Testis (tissue), 3 donors: ENCODE data around the gene ZMIZ2. TPM values are rescaled to one million over a fixed set of nuclear protein-coding genes. Genes with fewer than 3 reads are reported as not detected.
"Not testable (repeated sequence)": the region's sequence is repeated elsewhere in the genome, so short reads cannot be mapped to it uniquely, and the experiment has no call there.

Source experiments
- DNase-seq: peaks from one replicate; pipeline ENCODE4 v3.0.0-alpha.2; 2019
- H3K27ac ChIP-seq, 2 donors: fragments of 200-600 bp; sonication (generic); one replicate each; pipeline ENCODE4 v1.5.1; 2019
- H3K27me3 ChIP-seq: fragments of 200-600 bp; sonication (generic); one replicate; pipeline ENCODE4 v1.5.1; 2019
- H3K36me3 ChIP-seq: fragments of 200-600 bp; sonication (generic); one replicate; pipeline ENCODE4 v1.5.1; 2017; ENCODE audit warnings: low read depth; ENCODE audit errors: missing control alignments
- H3K4me1 ChIP-seq: fragments of 200-600 bp; sonication (generic); one replicate; pipeline ENCODE4 v1.5.1; 2019
- H3K4me3 ChIP-seq, 2 donors: fragments of 200-600 bp; sonication (generic); one replicate each; pipeline ENCODE4 v1.5.1; 2017 to 2019
- H3K9me3 ChIP-seq: fragments of 200-600 bp; sonication (generic); one replicate; pipeline ENCODE4 v1.5.1; 2017
- POLR2A ChIP-seq: fragments of 450-650 bp; IDR thresholded peaks from one replicate; pipeline ENCODE4 v1.6.1; 2017; ENCODE audit warnings: antibody characterized with exemption, mild to moderate bottlenecking, moderate library complexity
- WGBS, 2 donors: methylation state at CpG; one replicate each; pipeline ENCODE4 v1.1.5; 2018; 5-methylcytosine and 5-hydroxymethylcytosine counted together
- intact Hi-C: fragments of 100-400 bp; cut with DNase I; formaldehyde crosslinking; loops from one replicate; pipeline ENCODE4 v1.15.1; 2023; ENCODE audit warnings: low total_unique reads
- polyA plus RNA-seq: library from polyadenylated mRNA; stranded (reverse); fragments of 350-450 nt; fragmentation: Illumina TruSeq; extraction: RNeasy Lipid Tissue Mini Kit (QIAGEN cat#74804); gene quantifications from one replicate; pipeline ENCODE4 v1.2.3, GENCODE V29; 2014; ENCODE audit warnings: low read depth, low replicate concordance; ENCODE audit not compliant: insufficient read depth
- total RNA-seq, 2 donors: library from RNA; depleted of rRNA; stranded (reverse); fragments of >200 nt; gene quantifications; one replicate each; pipeline ENCODE4 v1.2.3, GENCODE V29; 2016
- TF ChIP-seq, protein P1 (sequence below), 3 experiments: fragments of 450-650 bp in 2 of 3; fragments of 200-600 bp in 1 of 3; sonication (generic) in 1 of 3; IDR thresholded peaks; one replicate each; pipeline ENCODE4 v1.5.1; 2016 to 2019; ENCODE audit warnings: antibody characterized with exemption in 3 of 3, mild to moderate bottlenecking in 2 of 3, moderate library complexity in 1 of 3

ZMIZ2 gene
- total and polyA plus RNA-seq, 3 donors from 2014 or later = 47.9 to 86.6 (median 85.9) TPM

DNA sequence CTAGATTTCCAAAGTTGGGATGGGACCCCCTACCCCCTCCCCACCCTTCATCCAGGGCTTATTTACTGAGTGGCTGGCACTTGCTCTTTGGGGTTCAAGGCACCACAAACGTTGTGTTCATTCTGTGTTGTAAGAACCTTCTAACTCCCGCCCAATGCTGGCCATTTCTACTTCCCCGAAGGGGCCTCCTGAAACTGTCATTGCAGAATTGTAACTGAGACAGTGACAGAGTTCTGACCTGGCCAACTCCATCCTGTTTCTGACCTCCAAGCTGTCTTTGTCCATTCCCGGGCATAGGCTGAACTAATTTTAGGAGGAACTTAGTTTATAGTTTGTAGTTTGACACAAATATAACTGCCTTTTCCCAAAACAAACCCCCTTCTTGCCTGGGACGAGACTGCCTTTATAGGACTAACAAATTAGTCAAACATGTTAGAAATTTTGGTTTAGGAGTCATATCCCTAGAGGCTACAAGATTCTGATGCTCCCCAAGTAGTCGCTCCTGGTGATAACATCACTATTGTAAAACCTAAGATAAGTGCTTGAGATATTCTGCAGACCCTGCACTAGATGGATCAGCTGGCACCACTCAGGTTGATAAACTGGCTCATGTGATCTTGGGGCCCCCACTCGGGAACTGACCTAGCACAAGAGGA is 34.8 kb upstream of the ZMIZ2 start:
- Histone ChIP-seq H3K4me3 (no peak overlapping the region), H3K27ac (no peak overlapping the region), H3K4me1 (no peaks in the 10 kb centered on the region), H3K36me3 (no peaks in the 10 kb centered on the region), H3K27me3 (no peaks in the 10 kb centered on the region), H3K9me3 (no peaks in the 10 kb centered on the region)
- intact Hi-C loops = no loop called here
- TF ChIP-seq, protein P1, sequence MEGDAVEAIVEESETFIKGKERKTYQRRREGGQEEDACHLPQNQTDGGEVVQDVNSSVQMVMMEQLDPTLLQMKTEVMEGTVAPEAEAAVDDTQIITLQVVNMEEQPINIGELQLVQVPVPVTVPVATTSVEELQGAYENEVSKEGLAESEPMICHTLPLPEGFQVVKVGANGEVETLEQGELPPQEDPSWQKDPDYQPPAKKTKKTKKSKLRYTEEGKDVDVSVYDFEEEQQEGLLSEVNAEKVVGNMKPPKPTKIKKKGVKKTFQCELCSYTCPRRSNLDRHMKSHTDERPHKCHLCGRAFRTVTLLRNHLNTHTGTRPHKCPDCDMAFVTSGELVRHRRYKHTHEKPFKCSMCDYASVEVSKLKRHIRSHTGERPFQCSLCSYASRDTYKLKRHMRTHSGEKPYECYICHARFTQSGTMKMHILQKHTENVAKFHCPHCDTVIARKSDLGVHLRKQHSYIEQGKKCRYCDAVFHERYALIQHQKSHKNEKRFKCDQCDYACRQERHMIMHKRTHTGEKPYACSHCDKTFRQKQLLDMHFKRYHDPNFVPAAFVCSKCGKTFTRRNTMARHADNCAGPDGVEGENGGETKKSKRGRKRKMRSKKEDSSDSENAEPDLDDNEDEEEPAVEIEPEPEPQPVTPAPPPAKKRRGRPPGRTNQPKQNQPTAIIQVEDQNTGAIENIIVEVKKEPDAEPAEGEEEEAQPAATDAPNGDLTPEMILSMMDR (IDR thresholded peaks at IDR 0.05) = no peak
- TF ChIP-seq POLR2A = no peak
- 59 to 75% methylated on average over 7 of the region's 7 CpGs for WGBS, 2 donors
- DNase-seq = no peak

DNA sequence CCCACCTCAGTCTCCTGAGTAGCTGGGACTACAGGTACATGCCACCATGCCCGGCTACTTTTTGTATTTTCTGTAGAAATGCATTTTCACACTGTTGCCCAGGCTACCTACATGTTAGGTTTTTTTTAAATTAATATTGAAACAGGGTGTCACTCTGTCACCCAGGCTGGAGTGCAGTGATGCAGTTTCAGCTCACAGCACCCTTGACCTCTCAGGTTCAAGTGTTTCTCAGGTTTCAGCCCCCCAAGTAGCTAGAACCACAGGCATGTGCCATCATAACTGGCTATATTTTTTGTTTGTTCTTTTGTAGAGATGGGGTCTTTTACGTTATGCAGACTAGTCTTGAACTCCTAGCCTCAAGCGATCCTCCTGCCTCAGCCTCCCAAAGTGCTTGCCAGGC is 32.4 kb upstream of the ZMIZ2 start:
- H3K27ac ChIP-seq = no peak overlapping the region
- TF ChIP-seq, protein P1 (IDR thresholded peaks at IDR 0.05) = no peak
- TF ChIP-seq POLR2A = no peak

DNA sequence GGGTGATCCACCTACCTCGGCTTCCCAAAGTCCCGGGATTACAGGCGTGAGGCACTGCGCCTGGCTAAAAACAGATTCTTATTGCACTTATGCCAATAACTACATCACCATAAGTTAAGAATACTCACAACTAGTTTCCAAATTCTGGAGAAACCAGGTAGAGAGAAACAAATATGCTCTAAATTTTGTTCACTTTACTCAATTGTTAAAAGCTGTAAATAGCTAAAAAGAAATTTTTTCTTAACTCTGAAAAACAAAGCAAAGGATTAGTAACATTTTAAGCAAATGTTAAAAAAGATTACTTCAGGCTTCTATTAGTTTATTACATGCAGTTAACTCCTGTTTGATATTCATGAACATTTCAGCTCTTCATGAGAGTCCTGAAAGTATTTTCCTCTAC is 28.3 kb upstream of the ZMIZ2 start:
- H3K4me1 ChIP-seq = no peaks in the 10 kb centered on the region
- H3K9me3 ChIP-seq = no peaks in the 10 kb centered on the region
- no peak for DNase-seq
- no peak overlapping the region for H3K27ac ChIP-seq
- H3K36me3 ChIP-seq = no peaks in the 10 kb centered on the region
- H3K4me3 ChIP-seq = no peak overlapping the region
- H3K27me3 ChIP-seq = no peaks in the 10 kb centered on the region
- WGBS, 2 donors = 94 to 96% methylated on average over 4 of the region's 4 CpGs
- no peak for TF ChIP-seq POLR2A
- TF ChIP-seq, protein P1 (IDR thresholded peaks at IDR 0.05) = no peak
- intact Hi-C loops = no loop called here

More for the DNA sequence above, 32.4 kb upstream of the ZMIZ2 start:
- Histone ChIP-seq H3K4me3 (no peak overlapping the region), H3K9me3 (no peaks in the 10 kb centered on the region), H3K4me1 (no peaks in the 10 kb centered on the region), H3K27me3 (no peaks in the 10 kb centered on the region), H3K36me3 (no peaks in the 10 kb centered on the region)
- 90 to 93% methylated on average over 3 of the region's 3 CpGs for WGBS, 2 donors
- DNase-seq = no peak
- intact Hi-C loops = no loop called here

DNA sequence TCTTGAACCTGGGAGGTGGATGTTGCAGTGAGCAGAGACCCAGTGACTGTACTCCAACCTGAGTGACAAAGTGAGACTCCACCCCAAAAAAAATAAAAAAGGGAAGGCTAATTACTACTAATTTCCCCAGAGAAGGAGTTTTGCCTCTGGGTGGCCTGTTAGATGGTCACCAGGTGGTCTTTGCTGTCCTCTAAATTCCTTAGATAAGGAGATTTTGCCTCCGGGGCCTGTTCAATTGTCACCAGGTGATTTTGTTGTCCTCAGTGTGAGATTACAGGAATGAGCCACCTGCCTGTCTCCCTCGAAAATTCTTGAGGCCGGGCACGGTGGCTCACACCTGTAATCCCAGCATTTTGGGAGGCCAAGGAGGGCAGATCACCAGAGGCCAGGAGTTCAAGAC is 24.4 kb upstream of the ZMIZ2 start:
- TF ChIP-seq, protein P1 (IDR thresholded peaks at IDR 0.05) = no peak
- no peak for TF ChIP-seq POLR2A
- no peaks in the 10 kb centered on the region for H3K27me3 ChIP-seq
- H3K9me3 ChIP-seq = no peaks in the 10 kb centered on the region
- no peak for DNase-seq
- no peaks in the 10 kb centered on the region for H3K36me3 ChIP-seq
- WGBS, 2 donors = 73 to 81% methylated on average over 4 of the region's 4 CpGs
- no peak overlapping the region for H3K4me3 ChIP-seq
- H3K4me1 ChIP-seq = no peaks in the 10 kb centered on the region
- intact Hi-C loops = no loop called here
- H3K27ac ChIP-seq = no peak overlapping the region

DNA sequence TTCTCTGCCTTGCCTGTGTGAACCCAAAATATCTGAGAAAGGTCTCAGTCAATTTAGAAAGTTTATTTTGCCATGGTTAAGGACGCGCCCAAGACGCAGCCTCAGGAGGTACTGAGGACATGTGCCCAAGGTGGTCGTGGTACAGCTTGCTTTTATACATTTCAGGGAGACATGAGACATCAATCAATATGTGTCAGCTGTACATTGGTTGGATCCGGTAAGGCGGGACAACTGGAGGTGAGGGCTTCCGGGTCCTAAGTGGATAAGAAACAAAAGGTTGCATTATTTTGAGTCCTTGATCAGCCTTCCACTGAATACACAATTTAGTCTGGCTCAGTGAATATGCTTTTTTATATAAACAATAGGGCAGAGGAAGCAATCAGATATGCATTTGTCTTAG is 22.4 kb upstream of the ZMIZ2 start:
- H3K36me3 ChIP-seq, H3K27me3 ChIP-seq, DNase-seq, H3K27ac ChIP-seq, H3K4me3 ChIP-seq, H3K4me1 ChIP-seq, intact Hi-C loops, H3K9me3 ChIP-seq: not testable (repeated sequence)
- 73 to 85% methylated on average over 7 of the region's 7 CpGs for WGBS, 2 donors
